Astrocyte (in vitro differentiated cells and primary cell): ENCODE measurements around the gene C16orf54. TPM values are rescaled to one million over a fixed set of nuclear protein-coding genes. Genes with fewer than 3 reads are reported as not detected.
"Not testable (repeated sequence)": the region's sequence is repeated elsewhere in the genome, so short reads cannot be mapped to it uniquely, and the experiment has no call there.

Experiments
- DNase-seq: peaks from one replicate; pipeline ENCODE4 v3.0.0-alpha.2; 2010; ENCODE audit warnings: low read depth
- FAIRE-seq: peaks from 2 replicates; lab custom pipeline; 2011; peaks lifted over from hg19 to GRCh38; lab: Jason Lieb, UNC
- H2AFZ ChIP-seq: 2 replicates; pipeline ENCODE4 v1.6.0; 2012; ENCODE audit warnings: low read depth, low read length, inconsistent platforms
- H3K27ac ChIP-seq: 2 replicates; pipeline ENCODE4 v1.5.1; 2011; ENCODE audit warnings: low read depth, low read length, inconsistent platforms
- H3K27me3 ChIP-seq: 2 replicates; pipeline ENCODE4 v1.6.0; 2011; ENCODE audit warnings: low read length, inconsistent platforms; ENCODE audit not compliant: insufficient read depth
- H3K36me3 ChIP-seq: 2 replicates; pipeline ENCODE4 v1.5.1; 2011; ENCODE audit warnings: low read length, inconsistent platforms; ENCODE audit not compliant: insufficient read depth
- H3K4me1 ChIP-seq: 2 replicates; pipeline ENCODE4 v1.5.1; 2011; ENCODE audit warnings: low read length, inconsistent platforms; ENCODE audit not compliant: insufficient read depth
- H3K4me2 ChIP-seq: 2 replicates; pipeline ENCODE4 v1.6.0; 2012; ENCODE audit warnings: low read length, inconsistent platforms
- H3K4me3 ChIP-seq: 2 replicates; pipeline ENCODE4 v1.5.1; 2011; ENCODE audit warnings: low read depth, mild to moderate bottlenecking, low read length, inconsistent platforms; ENCODE audit not compliant: insufficient read depth
- H3K79me2 ChIP-seq: 2 replicates; pipeline ENCODE4 v1.6.0; 2012; ENCODE audit warnings: mild to moderate bottlenecking, low read length, inconsistent platforms; ENCODE audit not compliant: insufficient read depth
- H3K9ac ChIP-seq: 2 replicates; pipeline ENCODE4 v1.6.0; 2012; ENCODE audit warnings: mild to moderate bottlenecking, low read length, inconsistent platforms
- H3K9me3 ChIP-seq: 2 replicates; pipeline ENCODE4 v1.5.1; 2012; ENCODE audit warnings: low read depth, mild to moderate bottlenecking, low read length, inconsistent platforms; ENCODE audit not compliant: insufficient read depth
- H4K20me1 ChIP-seq: 2 replicates; pipeline ENCODE4 v1.6.0; 2012; ENCODE audit warnings: low read length, inconsistent platforms; ENCODE audit not compliant: insufficient read depth
- H3K27ac Mint-ChIP-seq: one replicate; pipeline ENCODE4 v1.8.0; 2021; ENCODE audit warnings: mild to moderate bottlenecking, mixed read lengths; ENCODE audit not compliant: unreplicated experiment
- H3K27me3 Mint-ChIP-seq: one replicate; pipeline ENCODE4 v1.8.0; 2021; ENCODE audit warnings: low read depth, mixed read lengths; ENCODE audit not compliant: unreplicated experiment
- H3K36me3 Mint-ChIP-seq: one replicate; pipeline ENCODE4 v1.8.0; 2021; ENCODE audit warnings: low read depth, mixed read lengths; ENCODE audit not compliant: unreplicated experiment
- H3K4me1 Mint-ChIP-seq: one replicate; pipeline ENCODE4 v1.8.0; 2021; ENCODE audit warnings: low read depth, mixed read lengths; ENCODE audit not compliant: unreplicated experiment
- H3K4me3 Mint-ChIP-seq: one replicate; pipeline ENCODE4 v1.8.0; 2021; ENCODE audit warnings: mild to moderate bottlenecking, moderate library complexity, mixed read lengths; ENCODE audit not compliant: unreplicated experiment
- H3K9me3 Mint-ChIP-seq: one replicate; pipeline ENCODE4 v1.8.0; 2021; ENCODE audit warnings: mild to moderate bottlenecking, mixed read lengths; ENCODE audit not compliant: unreplicated experiment
- EZH2 ChIP-seq: IDR thresholded peaks from 2 replicates; pipeline ENCODE4 v1.6.1; 2012; ENCODE audit warnings: mild to moderate bottlenecking, low read length, inconsistent platforms; ENCODE audit not compliant: insufficient read depth
- total RNA-seq: library from RNA; stranded (reverse); gene quantifications from 2 replicates; pipeline ENCODE4 v1.2.1, GENCODE V29; 2021
- TF ChIP-seq, protein P1 (sequence below): IDR thresholded peaks from 2 replicates; pipeline ENCODE4 v1.5.1; 2011; ENCODE audit warnings: low read depth, mild to moderate bottlenecking, inconsistent platforms, low read length, moderate library complexity; ENCODE audit not compliant: insufficient read depth

Gene C16orf54
- total RNA-seq, 1 donor from 2014 or later = not detected

DNA sequence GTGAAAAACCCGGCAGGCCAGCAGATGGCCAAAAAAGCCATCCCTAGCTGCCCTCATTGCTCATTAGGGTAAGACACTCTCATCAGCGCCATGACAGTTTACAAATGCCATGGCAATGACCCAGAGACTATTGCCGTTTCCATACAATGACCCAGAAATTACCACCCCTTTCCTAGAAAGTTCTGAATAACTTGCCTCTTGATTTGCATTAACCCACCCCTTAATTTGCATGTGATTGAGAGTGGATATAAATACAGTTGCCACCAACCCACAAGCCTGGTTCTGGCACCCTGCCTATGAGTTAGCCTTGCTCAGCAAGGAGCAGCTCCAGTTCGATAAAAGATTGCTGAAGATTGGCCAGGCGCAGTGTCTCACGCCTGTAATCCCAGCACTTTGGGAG, 16.1 kb upstream of the C16orf54 start:
- H3K9ac ChIP-seq = no peak overlapping the region
- no peaks in the 10 kb centered on the region for H3K4me1 ChIP-seq
- TF ChIP-seq EZH2 = no peak
- TF ChIP-seq, protein P1, sequence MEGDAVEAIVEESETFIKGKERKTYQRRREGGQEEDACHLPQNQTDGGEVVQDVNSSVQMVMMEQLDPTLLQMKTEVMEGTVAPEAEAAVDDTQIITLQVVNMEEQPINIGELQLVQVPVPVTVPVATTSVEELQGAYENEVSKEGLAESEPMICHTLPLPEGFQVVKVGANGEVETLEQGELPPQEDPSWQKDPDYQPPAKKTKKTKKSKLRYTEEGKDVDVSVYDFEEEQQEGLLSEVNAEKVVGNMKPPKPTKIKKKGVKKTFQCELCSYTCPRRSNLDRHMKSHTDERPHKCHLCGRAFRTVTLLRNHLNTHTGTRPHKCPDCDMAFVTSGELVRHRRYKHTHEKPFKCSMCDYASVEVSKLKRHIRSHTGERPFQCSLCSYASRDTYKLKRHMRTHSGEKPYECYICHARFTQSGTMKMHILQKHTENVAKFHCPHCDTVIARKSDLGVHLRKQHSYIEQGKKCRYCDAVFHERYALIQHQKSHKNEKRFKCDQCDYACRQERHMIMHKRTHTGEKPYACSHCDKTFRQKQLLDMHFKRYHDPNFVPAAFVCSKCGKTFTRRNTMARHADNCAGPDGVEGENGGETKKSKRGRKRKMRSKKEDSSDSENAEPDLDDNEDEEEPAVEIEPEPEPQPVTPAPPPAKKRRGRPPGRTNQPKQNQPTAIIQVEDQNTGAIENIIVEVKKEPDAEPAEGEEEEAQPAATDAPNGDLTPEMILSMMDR = no peak
- no peak for DNase-seq
- peaks cover 6% of the 10 kb centered on the region for H3K27me3 ChIP-seq
- no peaks in the 10 kb centered on the region for H3K79me2 ChIP-seq
- Mint-ChIP-seq H3K36me3 (no peaks in the 10 kb centered on the region), H3K4me1 (peaks cover 4% of the 10 kb centered on the region), H3K9me3 (no peaks in the 10 kb centered on the region), H3K27me3 (peaks cover 14% of the 10 kb centered on the region), H3K27ac (no peak overlapping the region), H3K4me3 (no peak overlapping the region)
- FAIRE-seq = no peak
- no peaks in the 10 kb centered on the region for H3K9me3 ChIP-seq
- H3K4me2 ChIP-seq = no peak overlapping the region
- no peaks in the 10 kb centered on the region for H3K36me3 ChIP-seq
- no peaks in the 10 kb centered on the region for H4K20me1 ChIP-seq
- no peak overlapping the region for H3K27ac ChIP-seq
- H2AFZ ChIP-seq = no peak overlapping the region
- H3K4me3 ChIP-seq = no peak overlapping the region

DNA sequence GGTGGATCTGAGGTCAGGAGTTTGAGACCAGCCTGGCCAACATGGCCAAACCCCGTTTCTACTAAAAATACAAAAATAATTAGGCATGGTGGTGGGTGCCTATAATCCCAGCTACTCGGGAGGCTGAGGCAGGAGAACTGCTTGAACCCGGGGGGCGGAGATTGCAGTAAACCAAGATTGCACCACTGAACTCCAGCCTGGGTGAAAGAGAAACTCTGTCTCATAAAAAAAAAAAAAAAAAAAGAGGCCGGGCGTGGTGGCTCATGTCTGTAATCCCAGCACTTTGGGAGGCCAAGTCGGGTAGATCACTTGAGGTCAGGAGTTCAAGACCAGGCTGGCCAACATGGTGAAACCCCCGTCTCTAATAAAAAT, 15.5 kb upstream of the C16orf54 start:
- not testable (repeated sequence) for H3K79me2 ChIP-seq, H3K4me3 ChIP-seq, H3K9me3 Mint-ChIP-seq, H3K27me3 ChIP-seq, H3K27ac ChIP-seq, H3K4me1 ChIP-seq, H3K36me3 ChIP-seq, H3K9me3 ChIP-seq, H3K4me3 Mint-ChIP-seq, H3K27ac Mint-ChIP-seq, H3K4me2 ChIP-seq, H2AFZ ChIP-seq, DNase-seq, FAIRE-seq, H4K20me1 ChIP-seq, H3K9ac ChIP-seq, H3K4me1 Mint-ChIP-seq, H3K36me3 Mint-ChIP-seq
- H3K27me3 Mint-ChIP-seq = peaks cover 14% of the 10 kb centered on the region

DNA sequence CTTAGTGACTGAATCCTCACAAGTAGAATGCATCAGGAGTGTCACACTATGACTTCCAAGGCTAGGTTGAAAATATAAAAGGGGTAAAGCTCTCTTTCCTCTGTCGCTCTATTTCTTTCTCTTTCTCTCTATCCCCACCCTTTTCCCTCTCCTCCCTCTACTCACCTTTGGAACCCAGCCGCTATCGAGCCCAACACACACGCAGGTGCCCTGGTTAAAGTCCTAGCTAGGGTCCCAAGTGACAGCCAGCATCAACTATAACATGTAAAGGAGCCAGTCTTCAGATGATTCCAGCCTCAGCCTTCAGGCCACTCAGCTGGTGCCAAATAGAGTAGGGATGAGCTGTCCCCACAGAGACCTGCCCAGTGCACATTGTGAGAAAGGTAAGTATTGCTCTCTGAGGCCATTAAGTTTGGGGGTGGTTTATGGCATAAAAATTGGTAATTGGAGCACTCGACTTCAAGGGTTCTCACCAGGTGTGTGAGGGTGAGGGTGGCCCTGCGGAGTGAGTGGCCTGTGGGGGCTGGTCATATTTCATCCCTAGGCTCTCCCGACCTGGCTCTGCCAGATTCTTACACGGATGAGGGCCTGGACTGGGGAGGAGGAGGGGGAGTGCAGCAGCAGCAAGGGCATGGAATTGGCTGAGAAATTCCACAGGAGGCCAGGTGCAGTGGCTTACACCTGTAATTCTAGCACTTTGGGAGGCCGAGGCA, 14.9 kb upstream of the C16orf54 start:
- Mint-ChIP-seq H3K9me3 (no peaks in the 10 kb centered on the region), H3K36me3 (no peaks in the 10 kb centered on the region), H3K4me3 (no peak overlapping the region), H3K27me3 (peaks cover 14% of the 10 kb centered on the region), H3K27ac (peak overlapping the region; percentile 34), H3K4me1 (peaks cover 4% of the 10 kb centered on the region)
- H3K27ac ChIP-seq = no peak overlapping the region
- no peak for DNase-seq
- no peak overlapping the region for H2AFZ ChIP-seq
- no peaks in the 10 kb centered on the region for H3K9me3 ChIP-seq
- H3K27me3 ChIP-seq = peaks cover 6% of the 10 kb centered on the region
- no peak for TF ChIP-seq EZH2
- TF ChIP-seq, protein P1 = no peak
- H3K4me3 ChIP-seq = no peak overlapping the region
- FAIRE-seq = no peak
- no peaks in the 10 kb centered on the region for H4K20me1 ChIP-seq
- H3K9ac ChIP-seq = no peak overlapping the region
- H3K4me1 ChIP-seq = no peaks in the 10 kb centered on the region
- H3K36me3 ChIP-seq = no peaks in the 10 kb centered on the region
- H3K4me2 ChIP-seq = no peak overlapping the region
- no peaks in the 10 kb centered on the region for H3K79me2 ChIP-seq
